Globus pallidus (tissue), 1 donor: ENCODE results near the gene PCNX2.
A peak's percentile ranks its signal among the peaks of the same experiment; 100 is the strongest.
"Not testable (repeated sequence)": the region's sequence is repeated elsewhere in the genome, so short reads cannot be mapped to it uniquely, and the experiment has no call there.

Experiments used
- DNase-seq: peaks from one replicate; pipeline ENCODE4 v3.0.0-alpha.2; 2015; ENCODE audit warnings: low spot score

Gene PCNX2

DNA sequence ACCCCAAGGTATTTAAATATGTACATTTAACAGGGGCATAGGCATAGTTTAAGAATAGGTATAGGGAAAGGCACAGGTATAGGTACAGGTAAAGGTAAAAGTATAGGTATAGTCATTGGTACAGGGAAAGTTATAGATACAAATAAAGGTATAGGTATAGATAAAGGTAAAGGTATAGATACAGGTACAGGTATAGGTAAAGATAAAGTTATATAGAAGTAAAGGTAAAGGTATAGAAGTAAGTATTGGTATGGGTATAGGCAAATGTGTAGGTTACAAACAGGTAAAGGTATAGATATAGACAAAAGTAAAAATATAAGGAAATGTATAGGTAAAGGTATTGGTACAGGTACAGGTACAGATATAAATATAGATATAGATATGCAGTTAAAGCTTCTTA, 137.2 kb downstream of the PCNX2 start:
- no peak for DNase-seq

DNA sequence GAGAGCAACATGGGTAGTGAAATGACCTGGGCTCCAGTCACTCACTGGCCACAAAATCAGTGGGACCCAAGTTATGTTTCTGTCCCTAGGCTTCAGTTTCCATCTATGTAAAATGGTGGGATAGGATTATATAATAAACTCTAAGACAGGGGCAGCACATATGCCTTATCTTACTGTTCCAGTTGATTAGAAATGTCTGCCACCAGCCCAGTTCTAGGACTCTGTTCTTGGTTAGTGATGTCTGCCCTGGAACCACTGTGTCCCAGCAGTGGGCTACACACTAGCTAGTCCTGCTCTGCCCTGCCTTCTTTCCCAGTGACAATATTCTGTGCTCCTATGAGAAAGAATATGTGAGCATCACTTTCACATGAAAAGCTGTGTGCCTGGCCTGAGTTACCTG, 138.3 kb downstream of the PCNX2 start:
- DNase-seq = no peak

DNA sequence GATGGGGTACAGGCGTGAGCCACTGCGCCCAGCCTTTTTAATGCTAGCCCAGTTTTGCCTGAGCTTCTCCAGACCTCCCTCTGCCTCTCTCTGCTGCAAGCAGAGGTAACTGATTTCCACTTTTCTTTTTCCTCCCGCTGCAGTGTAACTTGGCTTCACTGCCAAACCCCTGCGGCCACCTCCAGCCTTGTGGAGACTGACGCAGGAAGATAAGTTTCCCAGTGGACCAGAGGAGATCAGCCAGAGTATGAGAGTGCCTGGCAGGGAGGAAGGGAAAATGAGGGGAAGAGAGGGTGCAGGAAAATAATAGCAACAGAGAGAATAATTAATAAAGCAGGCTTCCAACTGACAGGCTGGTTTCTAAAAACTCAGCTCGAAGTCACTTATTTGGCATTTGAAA, 143.7 kb downstream of the PCNX2 start:
- no peak for DNase-seq

DNA sequence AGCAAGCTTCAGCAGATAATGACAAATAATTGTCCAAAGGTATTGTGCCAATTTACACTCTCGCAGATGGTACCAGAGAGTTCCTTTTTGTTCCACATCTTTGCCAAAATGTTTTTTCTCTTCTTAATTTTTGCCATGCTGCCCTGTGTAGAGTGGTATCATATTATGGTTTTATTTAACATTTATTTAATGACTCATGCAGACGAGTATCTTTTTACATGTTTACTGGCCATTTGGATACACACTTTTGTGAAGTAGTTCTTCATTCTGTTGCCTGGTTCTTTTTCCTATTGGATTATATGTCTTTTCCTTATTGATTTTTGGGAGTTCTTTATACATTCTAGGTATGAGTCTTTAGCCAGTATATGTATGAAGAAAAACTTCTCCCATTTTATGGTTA, 151.1 kb downstream of the PCNX2 start:
- DNase-seq = no peak

DNA sequence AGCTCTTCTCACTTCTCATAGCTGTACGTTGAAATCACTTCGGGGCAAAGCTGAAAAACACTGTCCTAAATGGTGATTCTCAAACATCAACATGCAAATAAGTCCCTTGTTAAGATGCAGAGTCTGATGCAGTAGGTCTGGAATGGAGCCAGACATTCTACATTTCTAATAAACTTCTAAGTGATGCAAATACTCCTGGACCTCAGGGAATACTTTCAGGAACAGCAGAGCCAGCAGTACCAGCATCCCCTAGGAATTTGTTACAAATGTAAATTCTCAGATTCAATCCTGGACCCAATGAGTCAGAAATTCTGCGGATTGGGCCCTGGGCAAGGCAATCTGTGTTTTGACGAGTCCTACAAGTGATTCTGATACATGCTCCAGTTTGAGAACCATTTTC, 152.3 kb downstream of the PCNX2 start:
- no peak for DNase-seq

DNA sequence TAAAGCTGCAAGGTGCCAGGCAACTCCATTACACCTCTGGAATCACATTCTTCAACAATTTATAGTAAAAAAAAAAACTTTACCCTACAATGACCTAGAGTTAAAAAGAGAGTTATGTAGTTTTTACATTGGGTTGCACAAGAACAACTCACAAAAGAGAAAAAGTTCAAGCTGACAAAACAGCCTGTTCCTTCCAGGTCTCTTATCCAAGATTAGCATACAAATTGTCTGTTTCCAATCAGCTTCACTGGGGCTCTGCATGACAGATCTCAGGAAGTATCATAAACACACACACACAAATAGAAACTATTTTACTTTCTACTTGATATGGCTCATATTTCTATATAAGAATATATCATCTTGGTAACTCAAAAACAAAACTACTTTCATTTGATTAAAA, 154.6 kb downstream of the PCNX2 start:
- DNase-seq = no peak

DNA sequence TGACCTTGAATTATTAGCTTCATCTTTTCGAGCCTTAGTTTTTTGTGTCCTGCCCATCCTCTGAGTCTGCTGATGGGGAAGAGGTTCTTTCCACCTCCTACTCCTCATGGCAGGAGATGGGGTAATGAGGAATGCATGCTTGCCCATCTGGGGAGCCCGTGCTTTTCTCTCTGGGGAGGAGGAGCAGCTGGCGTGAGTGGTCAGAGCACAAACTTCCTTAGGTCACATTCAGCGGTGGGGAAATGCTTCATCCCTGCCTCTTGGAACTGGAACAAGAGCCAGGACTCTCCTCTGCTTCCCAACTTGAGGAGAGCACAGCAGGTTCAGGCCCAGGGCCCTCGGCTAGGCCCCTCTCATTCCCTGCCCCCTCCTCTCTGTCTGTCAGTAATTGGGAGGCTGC, 155.0 kb downstream of the PCNX2 start:
- no peak for DNase-seq

DNA sequence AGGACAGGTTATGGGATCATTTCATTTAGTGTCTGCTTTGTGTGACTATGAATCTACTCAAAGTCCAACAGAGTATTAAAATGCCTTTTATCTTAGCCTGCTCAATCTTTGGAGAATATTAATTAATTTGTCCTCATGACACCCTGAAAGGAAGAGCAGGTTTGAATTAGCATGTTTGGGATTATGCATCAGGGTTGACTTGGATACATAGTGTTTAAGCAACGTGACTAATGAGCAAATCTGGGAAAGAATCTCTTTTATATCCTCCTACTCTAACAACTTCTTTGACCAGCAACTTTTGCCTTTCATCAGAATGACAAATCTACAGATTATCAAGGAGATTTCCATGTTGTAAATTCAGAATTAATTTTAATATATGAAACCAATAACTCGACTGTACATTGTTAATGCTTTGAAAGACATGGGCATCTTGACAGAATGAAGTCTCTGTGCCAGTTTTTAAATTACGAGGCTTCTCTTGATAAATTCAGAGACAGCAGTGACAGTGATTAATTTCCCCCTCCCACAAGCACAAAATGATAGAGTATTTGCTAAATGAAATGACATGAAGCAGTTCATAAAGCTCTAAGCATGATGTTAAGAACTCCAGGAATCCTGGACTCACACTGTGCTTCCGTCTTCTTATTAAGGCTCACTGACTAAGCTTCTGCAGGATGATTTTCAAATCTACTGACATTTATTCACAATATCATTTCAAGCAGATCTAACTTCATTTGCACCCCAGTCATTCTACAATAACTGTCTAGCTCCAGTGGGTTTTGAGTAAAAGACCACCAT, 156.5 kb downstream of the PCNX2 start:
- no peak for DNase-seq

DNA sequence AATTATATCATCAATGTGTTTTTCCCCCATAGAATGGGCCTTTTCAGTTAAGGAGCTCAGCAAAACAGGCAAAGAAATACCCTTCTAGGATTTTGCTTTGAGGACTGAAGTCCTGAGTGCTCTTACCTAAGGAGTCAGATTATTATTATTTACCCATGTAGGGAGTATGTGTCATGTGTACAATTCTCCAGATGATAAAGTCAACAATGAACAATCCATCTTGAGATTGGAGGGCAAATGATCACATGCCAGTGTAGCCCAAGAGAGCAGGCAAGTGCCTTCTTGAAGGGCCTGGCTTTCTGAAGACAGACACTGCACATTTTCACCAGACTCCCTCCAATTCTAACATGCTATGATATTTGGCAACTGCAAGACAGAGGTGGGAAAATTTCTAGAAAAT, 159.7 kb downstream of the PCNX2 start:
- no peak for DNase-seq

DNA sequence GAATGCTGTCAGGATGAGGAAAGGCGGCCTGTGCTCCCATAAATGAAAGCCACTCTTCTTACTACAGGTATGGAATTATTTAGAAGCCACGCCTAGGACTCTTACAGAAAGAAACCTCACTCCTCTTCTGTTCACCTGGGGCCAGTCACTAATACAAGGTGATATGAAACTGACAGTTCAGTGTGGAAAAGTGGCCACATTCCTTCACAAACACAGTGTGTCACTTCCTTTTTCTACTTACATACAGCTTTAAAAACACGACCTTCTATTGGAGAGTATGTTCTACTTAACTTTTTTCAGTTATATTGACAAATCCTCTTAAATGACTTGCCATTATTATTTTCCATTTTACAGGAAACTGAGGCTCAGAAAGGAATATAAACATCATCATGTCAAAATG, 163.1 kb downstream of the PCNX2 start:
- no peak for DNase-seq

DNA sequence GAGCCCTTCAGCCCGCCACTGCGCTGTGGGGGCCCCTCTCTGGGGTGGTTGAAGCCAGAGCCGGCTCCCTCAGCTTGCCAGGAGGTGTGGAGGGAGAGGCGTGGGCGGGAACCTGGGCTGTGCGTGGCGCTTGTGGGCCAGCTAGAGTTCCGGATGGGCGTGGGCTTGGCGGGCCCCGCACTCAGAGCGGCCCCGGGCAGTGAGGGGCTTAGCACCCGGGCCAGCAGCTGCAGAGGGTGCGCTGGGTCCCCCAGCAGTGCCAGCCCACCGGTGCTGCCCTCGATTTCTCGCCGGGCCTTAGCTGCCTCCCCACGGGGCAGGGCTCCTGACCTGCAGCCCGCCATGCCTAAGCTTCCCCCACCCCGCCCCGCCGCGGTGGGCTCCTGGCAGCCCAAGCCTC, 166.5 kb downstream of the PCNX2 start:
- not testable (repeated sequence) for DNase-seq

DNA sequence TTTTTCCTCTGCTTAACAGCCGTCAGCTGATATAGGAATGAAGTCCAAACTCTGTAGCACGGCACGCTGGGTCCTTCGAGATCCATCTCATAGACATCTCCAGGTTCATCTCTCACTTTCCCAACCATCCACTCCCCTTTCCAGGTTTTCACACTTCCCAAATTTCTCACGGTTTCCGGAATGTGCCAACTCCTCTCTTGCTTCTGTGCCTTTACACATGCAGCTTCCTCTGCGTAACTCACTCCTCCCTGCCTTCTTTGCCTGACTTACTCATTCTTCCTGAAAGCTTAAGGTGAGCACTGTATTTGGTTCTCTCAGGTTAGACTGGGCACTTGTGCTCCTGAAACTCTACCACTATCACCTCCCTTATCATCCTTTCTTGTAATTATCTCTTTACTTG, 168.4 kb downstream of the PCNX2 start:
- DNase-seq = no peak

DNA sequence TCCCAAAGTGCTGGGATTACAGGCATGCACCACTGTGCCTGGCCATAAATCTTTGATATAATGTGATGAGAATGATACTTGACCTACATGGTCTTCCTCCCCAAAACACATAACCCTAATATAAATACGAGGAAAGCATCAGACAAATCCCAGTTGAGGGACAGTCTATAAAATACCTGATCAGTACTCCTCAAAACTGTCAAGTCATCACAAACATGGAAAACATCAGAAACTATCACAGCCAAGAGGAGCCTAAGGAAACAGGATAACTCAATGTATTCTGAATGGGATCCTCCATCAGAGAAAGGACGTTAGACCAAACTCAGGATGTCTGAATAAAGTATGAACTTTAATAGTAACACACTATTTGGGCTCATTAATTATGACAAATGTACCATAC, 172.7 kb downstream of the PCNX2 start:
- no peak for DNase-seq

DNA sequence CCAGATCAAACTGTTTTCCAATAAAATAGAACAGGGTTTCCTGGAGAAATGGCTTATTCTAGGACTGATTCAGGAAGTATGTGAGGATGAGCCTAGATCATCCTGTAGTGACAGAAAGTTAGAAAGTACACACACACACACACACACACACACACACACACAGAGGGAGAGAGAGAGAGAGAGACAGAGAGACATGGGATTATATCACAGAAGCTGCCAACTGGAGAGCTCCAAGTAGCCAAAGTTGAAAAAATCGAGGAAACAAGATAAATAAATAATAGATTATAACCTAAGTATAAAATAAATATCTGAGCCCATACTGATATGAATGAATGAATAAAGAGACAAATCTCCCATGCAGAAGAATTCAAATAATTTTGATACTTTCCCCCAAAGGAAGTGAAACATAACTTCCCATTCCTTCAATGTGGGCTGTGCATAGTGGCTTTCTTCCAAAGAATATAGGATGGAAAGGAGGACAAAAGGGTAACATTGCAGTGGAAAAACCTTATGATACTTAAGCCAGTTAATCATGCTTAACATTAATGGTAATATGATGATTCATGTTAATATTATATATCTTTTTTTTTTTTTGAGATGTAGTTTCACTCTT, 173.5 kb downstream of the PCNX2 start:
- DNase-seq = no peak

DNA sequence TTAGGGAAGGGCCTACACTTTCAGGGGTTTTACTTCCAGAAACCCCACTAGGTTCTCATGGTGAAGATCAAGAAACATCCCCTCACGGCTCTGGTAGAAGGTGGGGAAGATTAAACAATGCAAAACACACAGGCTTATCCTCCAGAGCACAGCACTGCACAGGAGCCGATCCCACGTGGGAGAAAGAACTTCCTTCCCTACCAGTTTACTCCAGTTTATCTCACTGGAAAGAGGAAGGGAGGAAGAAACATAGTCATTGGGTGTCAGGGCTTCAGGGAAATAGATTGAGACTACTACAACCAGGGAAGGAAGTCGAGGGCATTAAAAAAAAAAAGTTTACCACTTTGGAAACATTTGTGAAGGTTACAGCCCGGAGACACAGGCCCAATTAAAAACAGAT, 180.7 kb downstream of the PCNX2 start:
- DNase-seq = peak; percentile 11

DNA sequence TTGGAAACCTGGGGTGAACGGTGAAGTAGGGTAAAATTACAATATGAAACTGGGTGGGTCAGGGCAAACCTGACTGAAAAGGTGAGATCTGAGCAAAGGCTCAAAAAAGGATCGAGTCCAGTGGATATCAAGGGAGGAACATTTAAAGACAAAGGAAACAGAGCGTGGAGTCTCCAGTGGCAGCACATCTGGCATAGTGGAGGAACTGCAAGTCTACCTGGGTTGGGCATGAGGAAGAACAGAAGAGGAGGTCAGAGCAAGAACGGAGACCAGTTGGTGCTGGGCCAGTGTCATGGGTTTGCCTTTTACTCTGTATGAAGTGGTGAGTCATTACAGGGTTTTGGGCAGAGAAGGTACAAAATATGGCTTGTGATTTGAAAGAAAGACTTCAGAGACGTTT, 181.4 kb downstream of the PCNX2 start:
- no peak for DNase-seq

DNA sequence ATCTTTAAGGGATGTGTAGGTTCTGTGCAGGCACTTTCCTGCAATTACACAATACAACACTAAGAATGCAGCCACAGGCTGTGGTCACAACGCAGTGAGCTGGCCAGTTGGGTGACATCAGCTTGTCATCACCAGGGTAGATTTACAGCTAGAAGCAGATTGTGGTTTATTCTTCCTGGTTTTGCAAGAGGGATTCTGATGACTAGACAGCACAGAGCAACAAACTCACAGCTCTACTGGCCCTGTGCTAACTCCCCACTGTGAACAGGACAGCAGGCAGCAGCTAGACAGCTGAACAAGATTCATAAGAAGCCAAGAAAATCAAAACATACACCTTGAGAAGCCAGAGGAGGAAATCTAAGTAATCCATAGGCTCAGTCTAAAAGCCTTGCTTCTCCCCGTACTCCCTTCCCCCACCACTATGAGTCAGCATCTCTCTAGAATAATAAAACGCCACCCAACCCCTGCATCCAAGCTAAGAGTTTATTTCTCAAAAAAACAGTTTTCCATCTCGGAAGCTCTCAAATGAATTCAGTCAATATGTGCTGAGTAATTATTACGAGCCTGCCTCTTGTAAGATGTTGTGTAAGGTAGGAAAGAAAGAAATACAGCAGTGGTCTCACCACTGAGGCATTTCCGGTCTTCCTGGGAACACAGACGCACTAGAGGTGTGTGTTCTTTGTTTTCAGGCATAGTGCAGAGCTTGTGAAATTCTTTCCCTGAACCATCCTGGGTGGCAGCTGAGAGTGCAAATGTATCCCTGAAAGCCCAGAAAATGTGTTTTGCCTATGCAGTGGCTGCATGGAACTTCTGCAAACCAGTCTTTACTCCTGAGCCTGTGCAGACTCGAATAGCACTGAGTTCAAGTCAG, 182.3 kb downstream of the PCNX2 start:
- DNase-seq = peak; percentile 63

DNA sequence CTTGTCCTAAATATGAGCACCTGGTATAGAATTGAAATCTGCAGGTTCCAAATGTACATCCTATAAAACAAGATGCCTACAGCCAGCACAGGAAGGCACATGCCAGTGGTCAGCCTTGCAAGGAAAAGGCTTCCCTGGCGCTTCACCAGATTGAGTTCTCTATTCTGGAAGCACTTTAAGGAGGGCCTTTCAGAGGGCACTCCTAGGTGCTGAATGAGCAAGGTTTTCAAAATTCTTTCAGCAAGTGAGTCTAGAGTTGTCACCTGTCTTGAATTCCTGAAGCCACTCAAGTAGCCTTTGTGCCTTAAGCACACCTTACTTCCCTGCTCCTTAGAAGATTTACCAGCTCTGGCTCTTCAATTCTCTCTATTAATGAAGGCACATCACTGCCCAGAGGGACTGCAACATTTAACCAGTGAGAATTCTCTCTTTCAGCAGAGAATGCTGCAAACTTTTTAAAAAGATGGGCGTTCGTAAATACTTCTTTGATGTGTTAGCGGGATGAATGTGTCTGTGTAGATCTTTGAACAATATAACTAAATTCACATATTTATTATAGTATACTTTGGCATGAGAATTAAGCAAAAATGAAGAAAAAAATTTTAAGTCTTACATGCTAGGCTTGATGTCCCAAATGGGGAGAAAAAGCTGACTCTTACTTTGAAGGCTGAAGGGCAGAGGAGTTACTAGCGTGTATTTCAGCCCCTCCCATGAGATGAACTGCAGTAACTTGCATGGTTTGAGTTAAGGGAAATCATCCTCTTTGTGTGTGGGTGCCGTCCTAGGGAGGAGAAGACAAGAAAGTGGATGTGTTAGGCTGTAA, 183.1 kb downstream of the PCNX2 start:
- no peak for DNase-seq

DNA sequence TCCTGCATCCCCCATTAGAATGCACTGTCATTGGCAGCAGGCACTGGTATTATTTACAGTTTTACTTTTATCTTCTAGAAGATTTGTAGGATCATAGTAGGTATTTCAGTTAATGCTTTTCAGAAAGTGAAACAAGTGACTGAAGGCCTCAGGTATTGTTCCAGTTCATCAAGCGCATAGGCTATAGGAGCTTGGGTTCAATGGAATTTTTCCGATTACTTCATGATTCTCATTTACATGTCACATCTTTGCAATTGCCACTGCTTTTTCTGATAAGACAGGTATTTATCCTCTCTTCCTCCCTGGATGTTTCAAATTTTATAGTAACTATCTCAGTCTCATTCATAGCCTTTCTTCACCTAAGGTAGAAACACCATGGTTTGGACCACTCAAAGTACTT, 183.8 kb downstream of the PCNX2 start:
- no peak for DNase-seq

DNA sequence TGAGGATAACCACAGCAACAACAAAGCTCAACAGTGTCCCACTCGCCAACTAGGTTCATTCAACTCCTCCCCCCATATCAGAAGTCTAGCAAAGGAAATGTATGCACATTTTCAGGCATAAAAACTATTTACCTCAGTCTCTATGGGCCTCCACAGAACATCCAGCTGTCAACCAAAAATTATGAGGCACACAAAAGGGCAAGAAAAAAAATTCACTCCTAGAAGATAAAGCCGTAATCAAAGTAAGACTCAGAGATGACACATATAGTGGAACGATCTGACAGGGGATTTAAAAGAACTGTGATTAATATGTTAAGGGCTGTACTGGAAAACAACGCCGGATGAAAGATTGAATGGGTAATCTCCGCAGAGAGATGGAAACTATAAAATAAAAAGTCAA, 186.4 kb downstream of the PCNX2 start:
- no peak for DNase-seq

DNA sequence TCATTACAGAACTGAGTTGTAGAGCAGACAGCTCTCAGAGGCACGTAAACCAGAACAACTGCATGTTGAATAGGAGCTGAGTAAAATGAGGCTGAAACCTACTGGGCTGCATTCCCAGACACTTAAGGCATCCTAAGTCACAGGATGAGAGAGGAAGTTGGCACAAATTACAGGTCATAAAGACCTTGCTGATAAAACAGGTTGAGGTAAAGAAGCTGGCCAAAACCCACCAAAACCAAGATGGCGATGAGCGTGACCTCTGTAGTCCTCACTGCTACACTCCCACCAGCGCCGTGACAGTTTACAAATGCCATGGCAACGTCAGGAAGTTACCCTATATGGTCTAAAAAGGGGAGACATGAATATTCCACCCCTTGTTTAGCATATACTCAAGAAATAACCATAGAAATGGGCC, 187.8 kb downstream of the PCNX2 start:
- not testable (repeated sequence) for DNase-seq

DNA sequence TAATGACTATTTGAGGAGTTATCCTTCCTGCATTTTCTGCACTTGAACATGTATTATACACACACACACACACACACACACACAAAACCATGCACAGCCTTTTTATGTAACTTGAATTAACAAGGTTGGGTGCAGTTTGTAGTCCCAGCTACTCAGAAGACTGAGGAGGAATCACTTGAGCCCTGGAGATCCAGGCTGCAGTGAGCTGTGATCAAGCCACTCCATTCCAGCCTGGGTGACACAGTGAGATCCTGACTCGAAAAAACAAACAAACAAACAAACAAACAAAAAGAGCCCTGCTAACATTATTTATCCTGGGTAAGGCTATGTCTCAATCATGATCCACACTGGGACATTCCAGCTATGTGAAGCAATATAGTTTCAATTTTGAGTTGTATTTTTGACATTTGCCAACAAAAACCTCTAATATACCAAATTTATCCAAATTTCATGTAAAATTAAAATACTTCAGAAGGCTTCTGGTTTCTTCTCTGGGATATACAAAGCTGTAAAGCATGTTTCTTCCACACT, 188.3 kb downstream of the PCNX2 start:
- no peak for DNase-seq
